ENCODE data around the gene IL11RA. TPM values are rescaled to one million over a fixed set of nuclear protein-coding genes. Genes with fewer than 3 reads are reported as not detected.

The IL11RA gene
- total RNA-seq = 50.3 TPM

DNA sequence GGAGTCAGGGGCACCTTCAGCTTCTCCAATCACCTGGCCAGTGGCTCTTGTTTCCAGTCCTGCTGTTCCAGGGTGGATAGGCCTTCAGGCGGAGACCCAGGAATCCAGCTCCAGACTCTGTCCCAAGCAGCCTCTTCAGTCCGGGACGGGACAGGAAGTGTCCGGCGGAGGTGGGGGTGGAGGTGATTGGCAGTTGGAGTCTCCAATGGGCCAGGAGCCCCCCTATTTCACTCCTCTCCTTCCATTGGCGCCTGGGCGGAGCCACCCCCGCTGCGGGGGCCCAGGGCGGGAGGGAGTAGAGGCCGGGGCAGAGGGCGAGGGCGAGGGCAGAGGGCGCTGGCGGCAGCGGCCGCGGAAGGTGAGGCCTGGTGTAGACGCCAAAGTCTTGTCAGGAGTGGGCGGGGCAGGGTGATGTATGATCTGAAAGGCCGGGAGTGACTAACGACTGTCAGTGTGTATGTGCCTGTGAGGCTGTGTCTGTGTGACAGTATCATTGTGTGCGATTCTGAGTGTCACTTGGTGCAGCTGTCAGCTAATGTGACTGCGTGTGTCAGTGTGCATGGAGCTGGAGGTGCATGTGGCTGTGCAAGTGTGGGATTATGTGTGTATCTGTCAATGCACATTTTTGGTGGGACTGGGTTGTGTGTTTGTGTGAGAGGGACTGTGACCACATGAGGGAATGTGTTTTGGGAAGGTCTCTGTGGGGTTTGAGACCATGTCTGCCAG lies at the start of gene IL11RA:
Gene IL11RA, plus strand, starts transcription at position 310 of the 726 bp plus-strand sequence. CDS start 3,033 bp downstream, outside the sequence.
- peaks cover 17 to 21% of the 10 kb centered on the region in 2 donors for H3K36me3 ChIP-seq
- peak within 1 kb of the TSS; percentile 42 to 65 for H3K4me3 ChIP-seq
- H3K4me1 ChIP-seq = peaks cover 33 to 64% of the 10 kb centered on the region in 2 donors
- peak within 1 kb of the TSS; percentile 89 to 96 for H3K27ac ChIP-seq
- intact Hi-C loops (cut with DNase I) = loop anchor here (5.0 to 10.0 kb wide), 2 partner anchors 340 to 423 kb away; partner anchors contain the start of genes FANCG and VCP
- peak; percentile 53 to 94 for DNase-seq (ENCODE audit: low spot score in 2 of 2)
- no peaks in the 10 kb centered on the region for H3K9me3 ChIP-seq
- TF ChIP-seq, protein P1, sequence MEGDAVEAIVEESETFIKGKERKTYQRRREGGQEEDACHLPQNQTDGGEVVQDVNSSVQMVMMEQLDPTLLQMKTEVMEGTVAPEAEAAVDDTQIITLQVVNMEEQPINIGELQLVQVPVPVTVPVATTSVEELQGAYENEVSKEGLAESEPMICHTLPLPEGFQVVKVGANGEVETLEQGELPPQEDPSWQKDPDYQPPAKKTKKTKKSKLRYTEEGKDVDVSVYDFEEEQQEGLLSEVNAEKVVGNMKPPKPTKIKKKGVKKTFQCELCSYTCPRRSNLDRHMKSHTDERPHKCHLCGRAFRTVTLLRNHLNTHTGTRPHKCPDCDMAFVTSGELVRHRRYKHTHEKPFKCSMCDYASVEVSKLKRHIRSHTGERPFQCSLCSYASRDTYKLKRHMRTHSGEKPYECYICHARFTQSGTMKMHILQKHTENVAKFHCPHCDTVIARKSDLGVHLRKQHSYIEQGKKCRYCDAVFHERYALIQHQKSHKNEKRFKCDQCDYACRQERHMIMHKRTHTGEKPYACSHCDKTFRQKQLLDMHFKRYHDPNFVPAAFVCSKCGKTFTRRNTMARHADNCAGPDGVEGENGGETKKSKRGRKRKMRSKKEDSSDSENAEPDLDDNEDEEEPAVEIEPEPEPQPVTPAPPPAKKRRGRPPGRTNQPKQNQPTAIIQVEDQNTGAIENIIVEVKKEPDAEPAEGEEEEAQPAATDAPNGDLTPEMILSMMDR (IDR thresholded peaks at IDR 0.05) = peak in 1 of 3 experiments; percentile 4
- H3K27me3 ChIP-seq = no peaks in the 10 kb centered on the region

DNA sequence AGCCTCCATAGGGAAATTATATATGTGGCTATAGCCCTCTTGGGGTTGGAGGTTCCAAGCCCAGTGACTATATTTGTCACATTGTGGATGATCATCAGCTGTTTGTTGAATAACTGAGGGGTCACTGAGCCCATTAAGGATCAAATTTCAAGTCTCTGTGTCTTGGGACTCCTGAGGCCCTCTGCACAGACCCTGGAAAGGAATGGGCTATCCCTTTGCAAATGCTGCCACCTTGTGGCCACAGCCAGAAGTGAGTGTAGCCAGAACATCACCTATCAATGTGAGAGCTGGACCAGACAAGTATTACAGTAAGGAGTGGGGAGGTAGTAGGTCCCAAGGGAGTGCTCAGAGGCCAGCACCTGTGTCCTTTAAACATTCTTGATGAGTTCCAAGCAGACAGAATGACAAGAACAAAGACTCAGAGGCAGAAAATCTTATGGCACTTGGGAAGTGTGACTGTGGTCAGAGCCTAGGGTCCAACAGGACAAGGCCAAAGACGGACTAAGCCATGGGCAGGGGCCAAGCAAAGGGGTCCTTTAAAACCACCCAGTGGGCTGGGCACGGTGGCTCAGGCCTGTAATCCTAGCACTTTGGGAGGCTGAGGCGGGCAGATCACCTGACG lies 48.3 kb upstream of the IL11RA start:
- intact Hi-C loops (cut with DNase I) = loop anchor here (1.0 kb wide), 1 partner anchor 55 kb away; no protein-coding TSS in a partner anchor

DNA sequence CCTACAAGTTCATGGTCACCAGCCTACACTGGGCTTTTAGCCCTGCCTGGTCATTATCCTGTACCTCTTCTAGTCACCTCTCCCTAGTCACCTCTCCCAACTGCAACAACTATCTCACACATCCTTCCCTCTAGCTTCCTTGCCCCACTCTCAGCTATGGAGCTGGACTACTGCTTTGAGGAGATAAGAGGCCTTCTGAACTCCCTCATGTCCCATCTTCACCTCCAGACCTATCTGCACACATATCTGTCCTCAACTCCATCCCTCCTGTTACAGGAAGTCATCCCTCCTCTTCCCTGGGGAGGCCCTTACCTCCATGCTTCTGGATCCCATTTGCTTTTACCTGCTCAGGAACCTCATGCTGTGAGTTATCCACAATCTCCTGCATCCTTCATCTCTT lies 45.8 kb upstream of the IL11RA start:
- no peaks in the 10 kb centered on the region for H3K27me3 ChIP-seq
- H3K4me1 ChIP-seq = peaks cover 0 to 3% of the 10 kb centered on the region in 2 donors
- H3K4me3 ChIP-seq = no peak overlapping the region
- H3K36me3 ChIP-seq = no peaks in the 10 kb centered on the region
- intact Hi-C loops (cut with DNase I) = no loop called here
- TF ChIP-seq, protein P1 (IDR thresholded peaks at IDR 0.05) = no peak
- H3K9me3 ChIP-seq = no peaks in the 10 kb centered on the region
- DNase-seq (ENCODE audit: low spot score in 2 of 2) = no peak
- no peak overlapping the region for H3K27ac ChIP-seq

More for the DNA sequence above, 48.3 kb upstream of the IL11RA start:
- H3K4me3 ChIP-seq = no peak overlapping the region
- TF ChIP-seq, protein P1 (IDR thresholded peaks at IDR 0.05) = peak; percentile 77 to 93 (median 88)
- H3K4me1 ChIP-seq = no peaks in the 10 kb centered on the region
- H3K27ac ChIP-seq = no peak overlapping the region
- no peaks in the 10 kb centered on the region for H3K27me3 ChIP-seq
- H3K36me3 ChIP-seq = no peaks in the 10 kb centered on the region
- no peaks in the 10 kb centered on the region for H3K9me3 ChIP-seq
- peak in 1 of 2 donors; percentile 93 for DNase-seq (ENCODE audit: low spot score in 2 of 2)

DNA sequence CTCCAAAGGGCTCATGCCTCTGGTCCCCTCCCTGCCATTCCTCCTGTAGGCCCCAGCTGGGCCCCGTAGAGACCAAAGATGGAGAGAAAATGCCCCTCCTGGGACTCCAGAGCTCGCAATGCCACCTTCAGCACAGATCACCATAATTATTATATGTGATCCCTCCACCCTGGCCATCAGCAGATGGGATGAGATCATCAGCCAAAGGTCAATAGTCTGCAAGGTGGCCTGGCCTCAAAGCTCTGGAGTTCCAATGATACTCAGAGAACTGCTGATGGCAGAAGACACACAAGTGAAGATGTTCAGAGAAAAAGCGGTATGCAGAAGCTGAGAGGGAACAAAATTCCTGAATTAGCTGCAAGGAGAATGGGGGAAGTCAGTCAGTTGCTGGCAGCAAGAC lies 45.1 kb upstream of the IL11RA start:
- H3K27me3 ChIP-seq = no peaks in the 10 kb centered on the region
- TF ChIP-seq, protein P1 (IDR thresholded peaks at IDR 0.05) = no peak
- peaks cover 0 to 5% of the 10 kb centered on the region in 2 donors for H3K4me1 ChIP-seq
- intact Hi-C loops (cut with DNase I) = no loop called here
- no peaks in the 10 kb centered on the region for H3K9me3 ChIP-seq
- H3K4me3 ChIP-seq = no peak overlapping the region
- no peaks in the 10 kb centered on the region for H3K36me3 ChIP-seq
- H3K27ac ChIP-seq = no peak overlapping the region
- no peak for DNase-seq (ENCODE audit: low spot score in 2 of 2)

DNA sequence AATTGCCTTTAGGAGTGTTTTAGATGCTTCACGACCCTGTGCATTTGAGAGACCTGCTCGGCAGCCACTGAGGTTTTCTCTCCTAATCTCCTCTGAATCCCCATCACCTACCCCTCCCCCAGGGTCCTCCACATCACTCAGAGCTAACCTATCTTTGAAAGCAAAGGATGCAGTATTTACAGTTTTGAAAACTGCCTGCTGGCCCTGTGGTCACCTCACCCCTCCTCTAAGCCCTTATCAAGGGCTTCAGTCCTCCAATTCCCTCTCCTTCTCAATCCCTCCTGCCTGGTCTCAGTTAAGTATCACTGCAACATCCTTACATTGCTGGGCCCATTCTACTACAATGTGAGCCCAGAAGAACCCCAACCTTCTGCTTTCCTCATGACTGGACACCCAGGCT lies 44.7 kb upstream of the IL11RA start:
- TF ChIP-seq, protein P1 (IDR thresholded peaks at IDR 0.05) = no peak
- Histone ChIP-seq H3K9me3 (no peaks in the 10 kb centered on the region), H3K27ac (no peak overlapping the region), H3K4me3 (no peak overlapping the region), H3K36me3 (no peaks in the 10 kb centered on the region), H3K4me1 (peaks cover under 1 to 6% of the 10 kb centered on the region in 2 donors), H3K27me3 (no peaks in the 10 kb centered on the region)
- DNase-seq (ENCODE audit: low spot score in 2 of 2) = no peak
- intact Hi-C loops (cut with DNase I) = no loop called here

Measured in ascending aorta (tissue), 2 donors.